OCI-LY3 (cell line): ENCODE measurements around the gene MCF2L2.

Experiments used
- CTCF ChIP-seq: fragments of 200-600, 300-600 bp; sonication (generic); IDR thresholded peaks from 2 replicates; pipeline ENCODE4 v1.5.1; 2014; ENCODE audit warnings: antibody characterized with exemption, low read length, low read depth
- EZH2phosphoT487 ChIP-seq: fragments of 200-600 bp; shearing (Covaris generic); IDR thresholded peaks from 2 replicates; pipeline ENCODE4 v1.6.1; 2018; ENCODE audit warnings: antibody characterized with exemption, mixed run types, low read depth

- TF ChIP-seq CTCF (no peak), EZH2phosphoT487 (no peak)
These were observed 100.3 kb downstream of the MCF2L2 start for GRCh38 chr3:183328164-183328563.
